Astrocyte of the spinal cord (primary cell): Measurements from ENCODE around the gene UMOD.

Source experiments
- DNase-seq: peaks from one replicate; pipeline ENCODE4 v3.0.0; 2011; ENCODE audit warnings: low read depth, low spot score
- H3K4me3 ChIP-seq: 2 replicates; pipeline ENCODE4 v1.5.1; 2011; ENCODE audit warnings: low read depth, mild to moderate bottlenecking, low read length, moderate library complexity
- CTCF ChIP-seq: IDR thresholded peaks from 2 replicates; pipeline ENCODE4 v1.5.1; 2012; ENCODE audit warnings: low read depth, mild to moderate bottlenecking, low read length, inconsistent platforms
- in situ Hi-C: cut with HindIII; loops from 2 replicates; pipeline ENCODE4 v1.10.0; 2017; ENCODE audit warnings: low sequenced_read_pairs

UMOD gene

GRCh38 chr16:20396846-20397467 is 44.4 kb upstream of the UMOD start:
- no peak for DNase-seq
- in situ Hi-C loops: no loop called here
- no peak for TF ChIP-seq CTCF
- no peak overlapping the region for H3K4me3 ChIP-seq

GRCh38 chr16:20395946-20396345 is 43.4 kb upstream of the UMOD start:
- no peak overlapping the region for H3K4me3 ChIP-seq
- in situ Hi-C loops: no loop called here
- TF ChIP-seq CTCF: no peak
- no peak for DNase-seq

GRCh38 chr16:20393801-20394577 is 41.5 kb upstream of the UMOD start:
- no peak overlapping the region for H3K4me3 ChIP-seq
- in situ Hi-C loops: no loop called here
- DNase-seq: no peak
- no peak for TF ChIP-seq CTCF

- DNase-seq: no peak
- TF ChIP-seq CTCF: no peak
- no peak overlapping the region for H3K4me3 ChIP-seq
- in situ Hi-C loops: no loop called here
Observed at GRCh38 chr16:20391045-20391444, 38.5 kb upstream of the UMOD start.

GRCh38 chr16:20388854-20389253 is 36.3 kb upstream of the UMOD start:
- DNase-seq: no peak
- H3K4me3 ChIP-seq: no peak overlapping the region
- no peak for TF ChIP-seq CTCF
- in situ Hi-C loops: no loop called here

- TF ChIP-seq CTCF: no peak
- in situ Hi-C loops: no loop called here
- no peak overlapping the region for H3K4me3 ChIP-seq
- DNase-seq: no peak
Observed at GRCh38 chr16:20387978-20388377, 35.5 kb upstream of the UMOD start.
